Mucosa of rectum (tissue), 2 donors: ENCODE results near the gene KRTAP7-1.

ENCODE experiments used
- H3K27ac ChIP-seq, 2 donors: one replicate each; pipeline ENCODE4 v1.7.0; 2013; ENCODE audit warnings: inconsistent platforms in 2 of 2, low read depth in 2 of 2, low read length in 2 of 2
- H3K27me3 ChIP-seq, 2 donors: one replicate each; pipeline ENCODE4 v1.7.0; 2013; ENCODE audit warnings: low read length in 2 of 2; ENCODE audit not compliant: control insufficient read depth in 2 of 2, insufficient read depth in 2 of 2
- H3K36me3 ChIP-seq, 2 donors: one replicate each; pipeline ENCODE4 v1.7.0; 2013; ENCODE audit warnings: low read length in 2 of 2; ENCODE audit not compliant: control insufficient read depth in 2 of 2, insufficient read depth in 2 of 2
- H3K4me1 ChIP-seq, 2 donors: one replicate each; pipeline ENCODE4 v1.7.0; 2013; ENCODE audit warnings: low read length in 2 of 2, mild to moderate bottlenecking in 1 of 2; ENCODE audit not compliant: control insufficient read depth in 2 of 2, insufficient read depth in 2 of 2
- H3K4me3 ChIP-seq, 2 donors: one replicate each; pipeline ENCODE4 v1.7.0; 2013; ENCODE audit warnings: low read length in 2 of 2
- H3K9ac ChIP-seq, 2 donors: one replicate each; pipeline ENCODE4 v1.7.0; 2013; ENCODE audit warnings: low read length in 2 of 2, low read depth in 1 of 2, mild to moderate bottlenecking in 1 of 2
- H3K9me3 ChIP-seq, 2 donors: one replicate each; pipeline ENCODE4 v1.7.0; 2013; ENCODE audit warnings: low read length in 2 of 2; ENCODE audit not compliant: control insufficient read depth in 2 of 2
- donor health status: healthy.
- donor health status: Normal muscosa, but diverticular disease.

KRTAP7-1 gene

GRCh38 chr21:30793581-30794314 lies 35.8 kb downstream of the KRTAP7-1 start:
- Histone ChIP-seq H3K4me1 (no peaks in the 10 kb centered on the region), H3K9me3 (no peaks in the 10 kb centered on the region), H3K4me3 (no peak overlapping the region)

GRCh38 chr21:30779249-30779648 lies 50.3 kb downstream of the KRTAP7-1 start:
- Histone ChIP-seq H3K9ac (no peak overlapping the region), H3K27ac (no peak overlapping the region), H3K36me3 (no peaks in the 10 kb centered on the region), H3K4me3 (no peak overlapping the region), H3K27me3 (no peaks in the 10 kb centered on the region), H3K4me1 (no peaks in the 10 kb centered on the region), H3K9me3 (peaks cover 2 to 5% of the 10 kb centered on the region in 2 donors)

More at GRCh38 chr21:30793581-30794314, 35.8 kb downstream of the KRTAP7-1 start:
- Histone ChIP-seq H3K27ac (no peak overlapping the region), H3K36me3 (no peaks in the 10 kb centered on the region), H3K27me3 (no peaks in the 10 kb centered on the region), H3K9ac (no peak overlapping the region)
